Calu3 (cell line): ENCODE data around the gene CYSTM1. TPM values are rescaled to one million over a fixed set of nuclear protein-coding genes. Genes with fewer than 3 reads are reported as not detected.
"Not testable (repeated sequence)": the region's sequence is repeated elsewhere in the genome, so short reads cannot be mapped to it uniquely, and the experiment has no call there.

Experiments used
- BruUV-seq: library from RNA; stranded (reverse); fragments of 400-500 nt; replicated peaks from 2 replicates; lab custom pipeline; 2021; lab: Mats Ljungman, UMichigan
- CTCF ChIA-PET: fragments of 300-600 bp; sonication (Branson Sonifier 250); formaldehyde crosslinking; loops from one replicate; lab custom pipeline; 2022; ENCODE audit warnings: antibody characterized with exemption; lab: Charles Lee
- DNase-seq: peaks from one replicate; pipeline ENCODE4 v3.0.0; 2022
- H3K27ac Mint-ChIP-seq: one replicate; pipeline ENCODE4 v1.8.0; 2022; ENCODE audit warnings: mixed read lengths; ENCODE audit not compliant: unreplicated experiment
- H3K27me3 Mint-ChIP-seq: one replicate; pipeline ENCODE4 v1.8.0; 2022; ENCODE audit warnings: mixed read lengths; ENCODE audit not compliant: unreplicated experiment
- H3K36me3 Mint-ChIP-seq: one replicate; pipeline ENCODE4 v1.8.0; 2022; ENCODE audit warnings: mild to moderate bottlenecking, moderate library complexity, mixed read lengths; ENCODE audit not compliant: insufficient read depth, unreplicated experiment
- H3K4me1 Mint-ChIP-seq: one replicate; pipeline ENCODE4 v1.8.0; 2022; ENCODE audit warnings: mild to moderate bottlenecking, low read depth, mixed read lengths; ENCODE audit not compliant: unreplicated experiment
- H3K4me3 Mint-ChIP-seq: one replicate; pipeline ENCODE4 v1.8.0; 2022; ENCODE audit warnings: mild to moderate bottlenecking, low read depth, moderate library complexity, mixed read lengths; ENCODE audit not compliant: unreplicated experiment
- H3K9me3 Mint-ChIP-seq: one replicate; pipeline ENCODE4 v1.8.0; 2022; ENCODE audit warnings: low read depth, mixed read lengths; ENCODE audit not compliant: unreplicated experiment
- CTCF ChIP-seq: fragments of 200-600 bp; IDR thresholded peaks from one replicate; pipeline ENCODE4 v1.8.0; 2022; ENCODE audit warnings: antibody characterized with exemption; ENCODE audit not compliant: unreplicated experiment
- intact Hi-C: fragments of 100-400 bp; cut with micrococcal nuclease; formaldehyde crosslinking; loops from one replicate; pipeline ENCODE4 v1.10.0; 2022; ENCODE audit not compliant: unreplicated experiment
- total RNA-seq: library from RNA; stranded (reverse); gene quantifications from 2 replicates; pipeline ENCODE4 v1.2.3, GENCODE V29; 2022

The CYSTM1 gene
- total RNA-seq, 1 experiment from 2014 or later, result 198 TPM

- Mint-ChIP-seq H3K36me3 (peaks cover 25% of the 10 kb centered on the region), H3K4me1 (peaks cover 40% of the 10 kb centered on the region), H3K9me3 (no peaks in the 10 kb centered on the region), H3K4me3 (no peak overlapping the region), H3K27ac (no peak overlapping the region), H3K27me3 (no peaks in the 10 kb centered on the region)
- no peak for TF ChIP-seq CTCF
- CTCF ChIA-PET, result no interaction called here
- BruUV-seq, result no TSS peak
- no peak for DNase-seq
- intact Hi-C loops, result no loop called here
Measured at GRCh38 chr5:140196115-140196814, 21.3 kb downstream of the CYSTM1 start.

- DNase-seq, result no peak
- Mint-ChIP-seq H3K36me3 (peaks cover 25% of the 10 kb centered on the region), H3K27me3 (no peaks in the 10 kb centered on the region), H3K4me3 (no peak overlapping the region), H3K9me3 (no peaks in the 10 kb centered on the region), H3K4me1 (peaks cover 43% of the 10 kb centered on the region), H3K27ac (no peak overlapping the region)
- no peak for TF ChIP-seq CTCF
- CTCF ChIA-PET, result no interaction called here
- BruUV-seq, result no TSS peak
- intact Hi-C loops, result no loop called here
Measured at GRCh38 chr5:140197023-140197422, 22.0 kb downstream of the CYSTM1 start.

- BruUV-seq, DNase-seq, H3K9me3 Mint-ChIP-seq, H3K27me3 Mint-ChIP-seq, H3K4me3 Mint-ChIP-seq, intact Hi-C loops, CTCF ChIA-PET, H3K27ac Mint-ChIP-seq: not testable (repeated sequence)
- Mint-ChIP-seq H3K4me1 (peaks cover 35% of the 10 kb centered on the region), H3K36me3 (peaks cover 25% of the 10 kb centered on the region)
Measured at GRCh38 chr5:140198915-140199314, 23.9 kb downstream of the CYSTM1 start.

GRCh38 chr5:140202078-140202477, 27.1 kb downstream of the CYSTM1 start:
- intact Hi-C loops, result no loop called here
- no TSS peak for BruUV-seq
- Mint-ChIP-seq H3K4me1 (peaks cover 35% of the 10 kb centered on the region), H3K9me3 (no peaks in the 10 kb centered on the region), H3K27ac (no peak overlapping the region), H3K27me3 (no peaks in the 10 kb centered on the region), H3K36me3 (peaks cover 22% of the 10 kb centered on the region), H3K4me3 (no peak overlapping the region)
- DNase-seq, result no peak
- CTCF ChIA-PET, result no interaction called here
- no peak for TF ChIP-seq CTCF

GRCh38 chr5:140202610-140203009, 27.6 kb downstream of the CYSTM1 start:
- no peak overlapping the region for H3K4me3 Mint-ChIP-seq
- no peak for DNase-seq
- no peak overlapping the region for H3K27ac Mint-ChIP-seq
- CTCF ChIA-PET, result no interaction called here
- H3K27me3 Mint-ChIP-seq, result no peaks in the 10 kb centered on the region
- H3K36me3 Mint-ChIP-seq, result peaks cover 17% of the 10 kb centered on the region
- H3K9me3 Mint-ChIP-seq, result no peaks in the 10 kb centered on the region
- BruUV-seq, result no TSS peak
- peaks cover 35% of the 10 kb centered on the region for H3K4me1 Mint-ChIP-seq
- intact Hi-C loops, result no loop called here
- no peak for TF ChIP-seq CTCF
